GM12873 (cell line): ENCODE measurements around the gene OCA2.

ENCODE experiments used
- TF ChIP-seq, protein P1 (sequence below): IDR thresholded peaks from 2 replicates; pipeline ENCODE4 v1.5.1; 2012; ENCODE audit warnings: low read depth, mild to moderate bottlenecking, moderate library complexity, low read length, control low read depth; ENCODE audit not compliant: insufficient read depth; ENCODE audit errors: missing control alignments

OCA2 gene

GRCh38 chr15:27828746-27829145 lies 270.4 kb downstream of the OCA2 start:
- TF ChIP-seq, protein P1, sequence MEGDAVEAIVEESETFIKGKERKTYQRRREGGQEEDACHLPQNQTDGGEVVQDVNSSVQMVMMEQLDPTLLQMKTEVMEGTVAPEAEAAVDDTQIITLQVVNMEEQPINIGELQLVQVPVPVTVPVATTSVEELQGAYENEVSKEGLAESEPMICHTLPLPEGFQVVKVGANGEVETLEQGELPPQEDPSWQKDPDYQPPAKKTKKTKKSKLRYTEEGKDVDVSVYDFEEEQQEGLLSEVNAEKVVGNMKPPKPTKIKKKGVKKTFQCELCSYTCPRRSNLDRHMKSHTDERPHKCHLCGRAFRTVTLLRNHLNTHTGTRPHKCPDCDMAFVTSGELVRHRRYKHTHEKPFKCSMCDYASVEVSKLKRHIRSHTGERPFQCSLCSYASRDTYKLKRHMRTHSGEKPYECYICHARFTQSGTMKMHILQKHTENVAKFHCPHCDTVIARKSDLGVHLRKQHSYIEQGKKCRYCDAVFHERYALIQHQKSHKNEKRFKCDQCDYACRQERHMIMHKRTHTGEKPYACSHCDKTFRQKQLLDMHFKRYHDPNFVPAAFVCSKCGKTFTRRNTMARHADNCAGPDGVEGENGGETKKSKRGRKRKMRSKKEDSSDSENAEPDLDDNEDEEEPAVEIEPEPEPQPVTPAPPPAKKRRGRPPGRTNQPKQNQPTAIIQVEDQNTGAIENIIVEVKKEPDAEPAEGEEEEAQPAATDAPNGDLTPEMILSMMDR: no peak

GRCh38 chr15:27826902-27827714 lies 272.0 kb downstream of the OCA2 start:
- TF ChIP-seq, protein P1: no peak

- TF ChIP-seq, protein P1: no peak
These were observed 272.7 kb downstream of the OCA2 start for GRCh38 chr15:27826411-27826810.

DNA sequence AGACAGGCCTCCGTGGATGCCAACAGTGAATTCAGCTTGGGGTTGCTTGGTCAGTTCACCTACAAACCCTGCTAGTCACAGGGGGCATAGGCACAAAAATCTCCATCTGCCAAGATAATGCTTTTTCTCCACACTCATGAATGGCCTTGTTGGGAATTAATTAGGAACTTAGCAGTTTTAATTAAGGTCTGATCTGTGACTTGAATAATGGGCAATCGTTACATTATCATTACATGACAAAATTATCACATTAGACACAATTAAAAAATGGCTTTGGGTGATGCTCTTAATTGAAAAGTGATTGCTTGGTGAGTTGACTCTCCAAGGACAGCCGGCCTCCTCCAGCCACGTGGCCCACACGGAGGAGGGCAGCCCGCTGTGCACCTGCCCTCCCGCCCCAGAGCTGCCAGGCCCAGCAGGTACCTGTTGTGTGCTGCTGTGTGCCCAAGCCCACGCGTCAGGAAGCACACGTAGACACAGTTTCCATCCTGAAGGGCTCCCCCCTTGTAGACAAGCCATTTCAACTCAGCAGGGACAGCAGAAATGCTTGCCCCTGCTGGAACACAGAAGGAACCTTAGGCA lies 274.2 kb downstream of the OCA2 start:
- TF ChIP-seq, protein P1: no peak

- TF ChIP-seq, protein P1: no peak
These were observed 277.8 kb downstream of the OCA2 start for GRCh38 chr15:27821273-27821672.

GRCh38 chr15:27820722-27821121 lies 278.4 kb downstream of the OCA2 start:
- TF ChIP-seq, protein P1: no peak

DNA sequence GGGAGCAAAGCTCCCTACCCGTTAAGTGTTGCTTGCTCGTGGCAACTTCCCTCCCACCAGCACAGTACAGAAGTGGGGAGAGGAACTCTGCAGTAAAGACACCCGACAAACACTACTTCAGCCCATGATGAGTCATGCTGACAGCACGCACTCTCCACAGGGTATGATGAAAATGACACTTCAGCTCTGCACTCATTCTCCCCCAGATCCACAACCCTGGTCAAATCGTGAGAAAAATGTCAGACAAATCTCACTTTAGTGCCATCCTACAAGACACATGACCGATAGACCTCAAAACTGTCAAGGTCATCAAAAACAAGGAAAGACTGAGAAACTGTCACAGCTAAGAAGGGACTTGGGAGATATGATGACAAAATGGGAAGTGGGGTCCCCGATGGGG lies 278.9 kb downstream of the OCA2 start:
- TF ChIP-seq, protein P1: no peak
